GM21528 (cell line): ENCODE measurements around the gene BEND7.
"Not testable (repeated sequence)": the region's sequence is repeated elsewhere in the genome, so short reads cannot be mapped to it uniquely, and the experiment has no call there.

Experiments
- ATAC-seq: cut with Tn5 transposase; IDR thresholded peaks from one replicate; pipeline ENCODE4 v1.9.1; 2021; ENCODE audit warnings: mild to moderate bottlenecking, moderate library complexity; ENCODE audit not compliant: unreplicated experiment, low FRiP score

The BEND7 gene

DNA sequence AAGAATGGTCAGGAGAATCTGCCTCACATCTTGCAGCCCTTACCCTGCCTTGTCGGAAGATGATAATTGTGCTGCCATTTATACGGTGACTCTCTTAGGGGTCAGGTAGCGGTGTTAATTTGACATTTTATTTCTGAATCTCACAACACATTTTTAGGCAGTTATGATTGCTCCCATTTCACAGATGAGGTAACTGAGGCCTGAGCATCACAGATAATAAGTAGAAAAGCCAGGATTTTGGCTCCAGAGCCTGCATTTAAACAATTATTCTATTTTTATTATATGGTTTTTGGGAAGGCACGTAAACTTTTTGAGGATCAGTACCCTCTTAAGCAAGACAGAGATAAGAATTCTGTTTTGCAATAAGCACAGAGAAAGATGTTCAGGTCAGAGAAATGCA lies 103.4 kb downstream of the BEND7 start:
- no peak for ATAC-seq

DNA sequence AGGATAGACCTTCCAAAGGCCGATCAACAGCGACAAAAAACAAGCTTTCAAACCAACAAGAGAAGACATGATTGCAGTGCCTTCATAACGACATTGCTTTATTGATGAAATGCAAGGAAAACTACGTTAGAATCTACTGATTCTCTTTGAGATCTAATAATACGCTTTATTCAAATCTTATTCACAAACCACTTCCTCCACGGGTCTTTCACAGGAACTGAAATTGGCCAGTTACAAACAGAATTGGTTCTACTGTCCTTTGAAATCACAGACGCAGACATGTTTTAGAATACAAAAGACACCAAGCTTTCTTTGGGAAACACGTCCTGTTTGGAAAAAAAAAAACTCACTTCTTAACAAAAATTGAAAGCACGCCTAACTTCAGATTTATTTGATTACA lies 106.0 kb downstream of the BEND7 start:
- ATAC-seq, result no peak

DNA sequence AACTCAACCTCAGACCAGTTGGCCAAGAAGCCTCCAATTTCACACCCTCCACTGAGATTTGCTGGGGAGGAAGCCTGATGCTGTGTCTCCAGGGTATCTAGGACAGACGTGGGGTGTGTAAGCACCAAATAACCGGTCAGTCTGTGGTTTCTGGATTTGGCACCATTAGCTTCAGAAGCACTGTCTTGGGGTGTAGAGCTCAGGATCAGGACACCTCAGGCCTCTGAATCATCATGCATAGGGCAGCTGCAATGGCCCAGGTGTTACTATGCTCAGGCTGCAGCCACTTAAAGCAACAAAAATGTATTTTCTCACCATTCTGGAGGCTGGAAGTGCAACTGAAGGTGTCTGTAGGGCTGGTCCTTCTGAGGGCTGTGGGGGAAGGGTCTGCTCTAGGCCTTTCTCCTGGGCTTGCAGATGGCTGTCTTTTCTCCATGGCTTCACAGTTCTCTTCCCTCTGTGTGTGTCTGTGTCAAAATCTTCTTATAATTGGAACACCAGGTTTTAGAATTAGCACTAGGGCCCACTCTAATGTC lies 107.4 kb downstream of the BEND7 start:
- ATAC-seq, result no peak

DNA sequence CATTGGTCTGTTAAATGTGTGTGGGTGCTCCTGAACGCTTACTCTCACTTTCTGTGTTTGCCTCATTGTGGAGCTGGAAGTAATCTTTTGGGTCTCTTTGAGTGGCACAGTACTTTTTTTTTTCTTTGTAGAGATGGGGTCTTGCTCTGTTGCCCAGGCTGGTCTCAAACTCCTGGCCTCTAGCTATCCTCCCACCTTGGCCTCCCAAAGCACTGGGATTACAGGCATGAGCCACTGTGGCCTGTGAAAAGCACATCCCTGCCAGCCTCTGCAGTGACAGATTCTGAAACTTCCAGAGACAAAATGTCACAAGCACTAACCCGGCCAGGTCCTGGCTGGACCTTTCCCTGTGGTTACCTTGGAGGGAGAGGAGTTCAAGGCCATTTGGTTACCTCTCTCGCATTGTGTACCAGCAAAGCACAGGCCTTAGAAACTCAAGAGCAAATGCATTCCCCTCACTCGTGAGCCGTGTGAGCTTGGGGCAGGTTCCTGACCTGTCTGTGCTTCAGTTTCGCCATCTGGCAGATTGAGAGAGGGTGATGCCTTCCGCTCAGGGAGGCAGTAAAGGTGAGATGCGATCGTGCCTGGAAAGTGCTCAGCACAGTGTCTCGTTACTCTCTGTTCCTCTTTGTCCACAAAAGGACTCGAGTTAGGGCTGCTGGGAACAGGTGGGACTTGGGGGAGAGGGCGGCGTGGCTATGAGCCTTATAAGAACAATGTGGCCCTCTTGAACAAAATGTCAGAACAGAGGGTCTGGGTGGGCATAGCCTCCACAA lies 108.1 kb downstream of the BEND7 start:
- ATAC-seq, result no peak

DNA sequence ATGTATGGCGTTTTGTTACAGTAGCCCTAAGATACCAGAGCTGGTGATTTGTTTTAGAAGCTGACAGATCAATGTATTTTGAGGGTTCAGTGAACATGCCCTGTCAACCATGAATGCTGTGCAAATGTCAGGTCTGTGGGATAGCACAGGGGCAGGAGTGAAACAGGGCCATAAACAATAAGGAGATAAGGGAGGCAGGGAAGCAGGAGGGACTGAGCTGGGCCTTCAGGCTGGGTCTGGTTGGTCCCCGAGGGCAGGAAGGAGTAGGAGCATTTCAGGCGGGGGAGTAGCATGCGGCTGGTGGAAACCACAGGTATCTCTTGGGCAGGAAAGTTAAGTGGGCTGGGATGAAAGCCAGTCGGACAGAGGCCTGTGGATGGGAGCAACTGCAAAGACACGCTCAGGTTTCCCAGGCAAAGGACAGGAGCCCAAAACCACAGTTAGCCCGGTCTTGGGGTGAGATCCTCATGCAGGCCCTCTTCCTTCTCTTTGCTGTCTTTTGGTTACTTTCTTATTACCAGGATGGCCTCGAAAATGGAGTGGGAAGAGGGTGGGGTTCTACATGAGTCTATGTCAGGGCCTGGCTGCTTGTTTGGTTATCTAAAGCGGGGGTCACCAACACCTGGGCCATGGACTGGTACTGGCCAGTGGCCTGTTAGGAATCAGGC lies 111.2 kb downstream of the BEND7 start:
- ATAC-seq, result no peak

DNA sequence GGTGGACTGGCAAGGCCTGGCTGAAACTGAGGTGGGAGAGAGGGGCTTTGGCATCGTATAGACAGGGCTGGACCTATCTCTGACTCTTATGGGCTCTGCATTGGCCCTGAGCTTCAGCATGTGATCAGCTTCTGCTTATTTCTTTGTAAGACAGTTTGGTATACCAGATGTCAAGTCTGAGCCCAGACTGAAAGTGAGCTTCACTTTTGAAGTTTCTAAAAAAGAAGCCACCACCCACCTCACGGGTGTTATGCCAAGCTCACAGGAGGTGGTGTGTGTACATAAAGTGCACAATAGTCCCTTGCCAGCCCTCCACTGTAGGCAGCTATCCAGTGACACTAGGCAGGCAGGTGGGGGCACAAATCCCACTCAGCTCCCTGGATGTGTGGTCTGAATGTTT lies 112.1 kb downstream of the BEND7 start:
- ATAC-seq, result no peak

DNA sequence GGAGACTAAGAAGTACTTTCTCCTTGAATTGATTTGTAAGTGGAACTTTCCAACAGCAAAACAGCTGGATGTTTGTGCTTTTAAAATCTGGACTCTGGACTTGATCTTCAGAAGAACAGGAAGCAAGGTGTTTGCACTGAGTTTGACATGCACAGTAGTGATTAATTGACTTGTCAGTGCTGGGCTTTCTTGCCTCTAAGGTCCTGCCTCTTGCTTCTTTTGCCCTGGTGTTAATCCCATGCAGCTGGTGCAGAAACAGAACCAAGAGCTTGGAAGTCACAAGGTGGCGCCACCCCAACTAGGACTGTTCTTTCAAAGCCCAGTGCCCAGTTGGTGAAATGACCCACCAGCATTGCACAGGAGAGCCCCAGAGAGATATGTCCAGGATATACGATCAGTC lies 114.0 kb downstream of the BEND7 start:
- ATAC-seq, result no peak

DNA sequence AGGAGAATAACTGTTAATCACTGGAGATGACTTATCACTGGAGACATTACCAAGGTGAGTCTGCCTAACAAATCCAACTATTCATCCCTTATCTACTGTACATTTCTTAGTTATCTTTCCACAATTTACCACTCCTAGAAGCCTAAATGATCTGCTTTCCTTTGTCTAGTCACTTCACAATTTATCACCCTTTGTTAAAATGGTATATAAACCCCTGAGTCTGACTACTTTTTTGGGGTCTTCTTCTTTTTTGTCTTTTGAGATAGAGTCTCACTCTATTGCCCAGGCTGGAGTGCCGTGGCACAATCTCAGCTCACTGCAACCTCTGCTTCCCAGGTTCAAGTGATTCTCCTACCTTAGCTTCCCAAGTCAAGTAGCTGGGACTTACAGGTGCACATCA lies 114.7 kb downstream of the BEND7 start:
- no peak for ATAC-seq

DNA sequence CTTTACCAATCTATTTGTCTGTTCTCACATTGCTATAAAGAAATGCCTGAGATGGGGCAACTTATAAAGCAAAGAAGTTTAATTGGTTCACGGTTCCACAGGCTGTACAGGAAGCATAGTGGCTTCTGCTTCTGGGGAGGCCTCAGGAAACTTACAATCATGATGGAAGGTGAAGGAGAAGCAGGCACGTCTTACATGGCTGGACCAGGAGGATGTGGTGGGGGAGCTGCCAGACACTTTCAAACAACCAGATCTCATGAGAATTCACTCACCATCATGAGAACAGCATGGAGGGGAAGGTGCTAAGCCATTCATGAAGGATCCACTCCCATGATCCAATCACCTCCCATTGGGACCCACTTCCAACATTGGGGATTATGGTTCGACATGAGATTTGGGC lies 115.9 kb downstream of the BEND7 start:
- ATAC-seq, result no peak

DNA sequence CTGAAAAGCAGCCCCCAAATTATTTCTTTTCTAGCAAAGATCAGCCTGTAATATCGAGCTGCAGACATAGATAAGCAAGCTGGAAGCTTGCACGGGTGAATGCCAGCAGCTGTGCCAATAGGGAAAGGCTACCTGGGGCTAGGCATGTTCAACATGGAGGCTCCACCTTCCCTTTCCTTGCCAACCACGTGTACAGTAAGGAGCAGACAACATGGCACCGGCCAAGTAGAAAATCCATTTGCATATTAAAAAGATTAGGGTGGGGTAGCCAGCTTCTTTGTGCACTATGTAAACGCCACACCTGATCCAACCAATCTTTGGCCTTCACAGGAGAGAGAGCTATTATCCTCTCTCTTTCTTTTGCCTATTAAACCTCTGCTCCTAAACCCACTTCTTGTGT lies 124.0 kb downstream of the BEND7 start:
- no peak for ATAC-seq

DNA sequence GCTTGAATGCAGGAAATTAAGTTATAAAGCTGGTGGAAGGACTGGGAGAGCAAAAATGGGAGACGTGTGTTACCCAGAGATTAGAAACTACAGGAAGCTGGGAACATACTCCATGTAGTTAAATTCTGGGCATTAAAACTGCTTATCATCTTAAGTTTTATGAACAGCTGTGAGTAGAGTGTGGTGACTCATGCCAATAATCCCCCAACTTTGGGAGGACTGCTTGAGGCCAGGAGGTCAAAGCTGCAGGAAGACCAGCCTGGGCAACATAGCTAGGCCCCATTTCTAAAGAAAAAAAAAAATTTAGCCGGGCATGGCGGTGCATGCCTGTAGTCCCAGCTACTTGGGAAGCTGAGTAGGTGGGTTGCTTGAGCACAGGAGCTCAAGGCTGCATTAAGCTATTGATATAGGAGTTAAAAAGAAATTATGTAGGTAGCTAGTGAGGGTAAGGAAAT lies 124.5 kb downstream of the BEND7 start:
- ATAC-seq, result no peak

DNA sequence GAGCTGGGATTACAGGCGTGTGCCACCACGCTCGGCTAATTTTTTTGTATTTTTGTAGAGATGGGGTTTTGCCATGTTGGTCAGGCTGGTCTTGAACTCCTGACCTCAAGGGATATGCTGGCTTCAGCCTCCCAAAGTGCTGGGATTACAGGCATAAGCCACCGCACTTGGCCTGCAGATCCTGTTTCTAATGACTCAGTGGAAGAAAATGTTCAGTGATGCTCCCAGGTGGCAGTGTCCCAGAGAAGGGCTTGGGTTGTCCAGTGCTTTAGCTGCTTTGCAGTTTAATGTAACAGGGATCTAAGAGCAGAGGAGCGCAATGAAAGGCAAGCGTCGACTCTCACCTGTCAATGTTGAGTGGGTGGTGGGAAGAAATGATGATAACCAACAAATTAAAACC lies 125.4 kb downstream of the BEND7 start:
- not testable (repeated sequence) for ATAC-seq

DNA sequence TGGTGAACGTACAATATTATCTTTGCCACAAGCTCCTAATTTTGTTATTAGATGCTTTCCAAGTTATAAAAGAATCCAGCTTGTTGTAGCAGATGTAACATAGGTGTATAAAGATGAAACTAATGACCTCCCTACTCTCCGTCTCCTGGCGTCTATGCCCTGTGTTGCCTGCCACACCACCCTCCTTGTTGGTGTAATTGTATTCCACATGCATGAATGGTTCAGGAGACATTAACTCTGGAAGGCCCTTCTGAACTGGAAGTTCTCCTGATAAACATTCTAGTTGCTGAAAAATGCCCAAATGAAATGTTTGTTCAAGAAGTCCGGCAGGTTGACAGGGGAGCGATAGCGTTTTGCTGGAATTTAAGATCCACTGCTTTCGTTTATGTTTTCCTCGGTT lies 126.8 kb downstream of the BEND7 start:
- no peak for ATAC-seq

DNA sequence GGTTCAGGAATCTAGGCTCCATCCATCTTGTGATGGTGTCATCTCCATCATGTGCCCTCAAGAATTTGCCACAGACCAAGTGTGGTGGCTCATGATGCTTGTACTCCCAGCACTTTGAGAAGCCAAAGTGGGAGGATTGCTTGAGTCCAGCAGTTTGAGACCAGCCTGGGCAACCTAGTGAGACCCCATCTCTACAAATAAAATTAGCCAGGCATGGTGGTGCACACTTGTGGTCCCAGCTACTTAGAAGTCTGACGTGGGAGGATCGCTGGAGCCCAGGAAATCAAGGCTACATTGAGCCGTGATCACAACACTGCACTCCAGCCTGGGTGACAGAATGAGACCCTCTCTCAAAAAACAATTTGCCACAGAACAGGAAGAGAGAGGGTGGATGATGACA lies 127.7 kb downstream of the BEND7 start:
- ATAC-seq, result no peak

DNA sequence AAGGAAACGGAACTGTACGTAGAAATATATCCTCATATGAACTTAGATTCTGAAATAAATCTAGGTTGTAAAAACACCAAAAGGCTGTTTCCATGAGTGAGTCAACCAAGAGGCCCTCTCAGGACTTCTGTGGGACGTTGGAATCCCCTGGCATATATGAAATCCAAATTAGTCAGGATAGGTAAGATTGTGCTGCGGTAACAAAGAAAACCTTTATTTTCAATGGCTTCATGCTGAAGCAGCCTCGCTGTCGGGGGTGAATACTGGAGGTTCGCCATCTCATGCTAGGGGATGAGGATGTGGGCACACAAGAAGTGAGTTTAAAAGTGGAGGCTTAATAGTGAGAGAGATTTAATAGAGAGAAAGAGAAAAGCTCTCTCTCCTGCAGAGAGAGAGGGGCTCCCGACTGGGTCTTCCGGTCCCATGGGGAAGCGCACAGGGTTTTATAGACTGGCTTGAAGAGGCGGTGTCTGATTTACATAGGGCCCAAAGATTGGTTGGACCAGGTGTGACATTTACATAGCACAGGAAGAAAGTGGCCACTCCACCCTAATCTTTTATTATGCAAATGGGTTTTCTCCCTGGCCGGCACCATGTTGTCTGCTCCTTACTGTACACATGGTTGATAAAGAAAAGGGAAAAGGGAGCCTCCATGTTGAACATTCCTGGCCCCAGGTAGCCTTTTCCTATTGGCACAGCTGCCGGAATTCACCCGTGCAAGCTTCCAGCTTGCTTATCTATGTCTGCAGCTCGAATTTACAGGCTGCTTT lies 128.4 kb downstream of the BEND7 start:
- no peak for ATAC-seq

DNA sequence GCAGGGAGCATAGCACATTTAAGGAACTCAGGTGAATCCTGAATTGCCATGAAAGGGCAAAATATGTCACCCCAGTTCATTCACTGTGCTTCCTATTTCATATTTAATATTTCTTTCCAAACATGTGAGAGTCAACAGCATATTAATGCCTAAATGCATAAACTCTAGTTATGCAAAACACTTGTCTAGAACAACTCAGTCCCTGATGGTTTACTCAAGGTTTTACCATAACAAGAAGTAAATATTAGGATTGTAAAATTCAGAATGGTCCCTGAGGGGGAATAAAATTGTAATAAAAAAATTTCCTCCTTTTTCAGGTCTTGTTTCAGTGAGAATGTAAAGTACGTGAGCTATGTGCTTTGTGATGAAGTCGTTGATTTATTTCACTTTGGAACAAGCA lies 129.1 kb downstream of the BEND7 start:
- no peak for ATAC-seq

DNA sequence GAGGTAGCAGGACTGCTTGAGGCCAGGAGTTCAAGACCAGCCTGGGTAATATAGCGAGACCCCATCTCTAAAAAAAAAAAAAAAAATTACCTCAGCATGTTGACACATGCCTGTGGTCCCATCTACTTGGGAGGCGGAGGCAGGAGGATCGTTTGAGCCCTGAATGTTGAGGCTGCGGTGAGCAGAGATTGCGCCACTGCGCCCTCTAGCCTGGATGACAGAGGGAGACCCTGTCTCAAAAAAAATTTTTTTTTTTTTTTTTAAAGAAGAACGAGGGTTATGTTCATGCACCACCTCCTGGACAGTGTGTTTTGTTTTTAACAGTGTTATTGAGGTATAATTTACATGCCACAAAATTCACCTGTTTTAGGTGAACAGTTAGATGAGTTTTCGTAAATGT lies 129.6 kb downstream of the BEND7 start:
- no peak for ATAC-seq

DNA sequence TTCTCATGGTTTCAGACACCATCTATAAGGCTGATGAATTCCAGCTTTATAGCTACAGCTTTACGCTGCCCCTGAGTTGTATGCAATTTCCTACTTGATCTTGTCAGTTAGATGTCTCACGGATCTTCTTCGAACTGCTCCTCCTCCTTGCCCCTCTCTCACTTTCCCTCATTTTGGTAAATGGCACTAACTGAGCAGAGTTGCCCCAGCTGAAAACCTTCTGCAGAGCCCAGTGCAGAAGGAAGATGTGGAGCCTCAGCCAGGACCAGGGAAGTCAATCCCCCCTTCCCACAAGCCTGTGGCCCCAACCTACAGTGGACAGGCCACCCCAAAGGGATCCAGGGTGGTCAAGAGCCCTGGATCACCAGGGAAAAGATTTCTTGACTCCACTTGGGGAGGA lies 131.8 kb downstream of the BEND7 start:
- ATAC-seq, result no peak

DNA sequence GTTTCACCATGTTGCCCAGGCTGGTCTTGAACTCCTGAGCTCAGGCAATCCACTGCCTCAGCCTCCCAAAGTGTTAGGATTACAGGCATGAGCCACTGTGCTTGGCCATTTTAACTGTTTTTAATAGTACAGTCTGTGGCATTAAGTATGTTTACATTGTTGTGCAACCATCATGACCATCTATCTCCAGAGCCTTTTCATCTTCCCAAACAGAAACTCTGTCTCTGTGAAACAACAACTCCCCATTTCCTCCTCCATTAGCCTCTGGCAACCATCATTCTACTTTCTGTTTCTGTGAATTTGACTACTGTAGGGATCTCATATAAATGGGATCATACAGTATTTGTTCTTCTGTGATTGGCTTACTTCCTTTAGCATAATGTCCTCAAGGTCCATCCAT lies 132.4 kb downstream of the BEND7 start:
- no peak for ATAC-seq

DNA sequence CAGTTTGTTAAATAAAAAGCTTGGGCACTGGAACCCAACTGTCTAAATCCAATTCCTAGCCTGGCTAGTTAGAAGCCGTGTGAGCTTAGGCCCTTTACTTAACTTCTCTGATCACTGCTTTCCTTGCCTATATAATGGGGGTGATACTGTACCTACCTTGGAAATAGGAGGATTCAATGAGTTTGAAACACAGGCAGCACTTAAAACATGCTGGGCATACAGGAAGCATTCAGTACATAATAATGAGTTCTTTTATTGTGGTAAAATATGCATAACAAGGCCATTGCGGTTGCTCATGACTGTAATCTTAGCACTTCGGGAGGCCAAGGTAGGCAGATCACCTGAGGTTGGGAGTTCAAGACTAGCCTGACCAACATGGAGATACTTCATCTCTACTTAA lies 133.3 kb downstream of the BEND7 start:
- ATAC-seq, result no peak

DNA sequence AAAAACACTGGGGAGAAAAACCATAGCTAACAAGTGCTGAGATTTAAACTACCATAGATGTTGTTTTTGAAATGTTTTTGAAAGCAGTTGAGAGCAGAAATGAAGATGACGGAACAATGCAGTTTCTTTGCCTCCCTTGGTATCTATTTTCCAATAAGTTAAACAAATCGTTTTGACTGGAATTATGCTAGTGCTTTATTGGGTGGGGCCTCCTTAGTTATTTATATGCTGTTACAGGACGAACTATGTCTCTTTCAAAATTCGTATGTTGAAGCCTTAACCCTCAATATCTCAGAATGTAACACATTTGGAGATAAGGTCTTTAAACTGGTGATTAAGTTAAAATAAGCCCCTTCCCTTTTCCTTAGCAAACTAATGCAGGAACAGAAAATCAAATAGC lies 135.2 kb downstream of the BEND7 start:
- no peak for ATAC-seq
